Activated CD8-positive, alpha-beta memory T cell treated with anti-CD3 and anti-CD28 coated beads, Interleukin-2, amount 10 ng/mL, durations not matched to agents 7 days and 5 days (primary cell): ENCODE measurements around the gene PEX6. TPM values are rescaled to one million over a fixed set of nuclear protein-coding genes. Genes with fewer than 3 reads are reported as not detected.
A peak's percentile ranks its signal among the peaks of the same experiment; 100 is the strongest.

Experiments used
- ATAC-seq: fragments of 150-1000 bp; cut with Tn5 transposase; one replicate; pipeline ENCODE4 v1.10.0; 2021; ENCODE audit warnings: moderate library complexity
- CTCF ChIA-PET: fragments of 350-600 bp; sonication (Branson Sonifier 250); formaldehyde crosslinking; loops from one replicate; lab custom pipeline; 2021; ENCODE audit warnings: antibody characterized with exemption; lab: Charles Lee
- DNase-seq: peaks from one replicate; pipeline ENCODE4 v3.0.0-alpha.2; 2020
- H3K27ac Mint-ChIP-seq: one replicate; pipeline ENCODE4 v1.8.0; 2021; ENCODE audit warnings: mild to moderate bottlenecking, mixed read lengths
- H3K27me3 Mint-ChIP-seq: one replicate; pipeline ENCODE4 v1.8.0; 2021; ENCODE audit warnings: mixed read lengths
- H3K36me3 Mint-ChIP-seq: one replicate; pipeline ENCODE4 v1.8.0; 2021; ENCODE audit warnings: mild to moderate bottlenecking, mixed read lengths
- H3K4me1 Mint-ChIP-seq: one replicate; pipeline ENCODE4 v1.8.0; 2021; ENCODE audit warnings: mixed read lengths
- H3K4me3 Mint-ChIP-seq: one replicate; pipeline ENCODE4 v1.8.0; 2021; ENCODE audit warnings: mild to moderate bottlenecking, moderate library complexity, mixed read lengths
- H3K9me3 Mint-ChIP-seq: one replicate; pipeline ENCODE4 v1.8.0; 2022; ENCODE audit warnings: low read depth, mixed read lengths
- total RNA-seq, 2 experiments: library from RNA; stranded (reverse); gene quantifications; one replicate each; pipeline ENCODE4 v1.2.3, GENCODE V29; 2021

The PEX6 gene
- total RNA-seq, 2 experiments from 2014 or later, result 24.7 to 26.3 TPM

DNA sequence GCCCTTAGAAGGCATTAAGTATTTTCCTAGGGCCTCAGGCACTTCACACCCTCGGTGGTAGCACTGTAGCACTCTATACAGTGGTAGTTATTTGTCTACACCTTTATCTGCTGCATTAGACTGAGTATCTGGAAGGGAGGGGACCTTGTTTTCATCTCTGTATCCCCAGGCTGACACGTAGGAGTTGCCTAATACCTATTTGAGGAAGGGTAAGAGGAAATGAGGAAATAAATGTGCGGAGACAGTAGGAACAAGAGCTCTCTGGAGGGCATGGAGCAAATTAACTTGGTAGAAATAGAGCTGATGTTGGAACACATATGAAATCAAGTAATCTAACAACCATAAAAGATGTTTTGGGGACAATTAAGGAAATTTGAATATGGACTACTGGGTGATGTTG, 45.8 kb downstream of the PEX6 start:
- Mint-ChIP-seq H3K27ac (no peak overlapping the region), H3K4me3 (no peak overlapping the region), H3K9me3 (no peaks in the 10 kb centered on the region), H3K27me3 (no peaks in the 10 kb centered on the region), H3K4me1 (peaks cover 47% of the 10 kb centered on the region), H3K36me3 (peaks cover 36% of the 10 kb centered on the region)
- CTCF ChIA-PET, result no interaction called here
- DNase-seq (no peak), ATAC-seq (no peak)

DNA sequence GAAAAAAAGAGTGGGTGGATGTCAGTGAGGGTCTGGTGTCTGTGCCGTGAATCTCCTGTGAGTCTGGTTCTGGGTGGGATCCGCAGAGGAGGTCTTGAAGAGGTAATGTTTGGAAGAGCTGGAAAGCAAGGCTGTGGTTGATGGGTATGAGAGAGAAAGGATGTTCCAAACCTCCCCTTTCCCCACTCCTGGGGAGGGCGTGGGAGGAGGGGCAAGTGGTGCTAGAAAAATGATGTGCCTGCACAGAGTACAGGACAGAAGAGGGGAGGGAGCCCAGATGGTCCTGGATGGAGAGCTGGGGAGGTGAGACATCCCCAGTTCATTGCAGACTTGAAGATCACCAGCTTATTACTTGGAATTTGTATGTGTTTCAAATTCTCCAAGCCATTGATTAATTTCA, 46.6 kb downstream of the PEX6 start:
- no peak for ATAC-seq
- Mint-ChIP-seq H3K4me3 (peak overlapping the region; percentile 1), H3K27me3 (no peaks in the 10 kb centered on the region), H3K27ac (peak overlapping the region; percentile 10), H3K36me3 (peaks cover 35% of the 10 kb centered on the region), H3K4me1 (peaks cover 47% of the 10 kb centered on the region), H3K9me3 (no peaks in the 10 kb centered on the region)
- CTCF ChIA-PET, result no interaction called here
- DNase-seq, result no peak

DNA sequence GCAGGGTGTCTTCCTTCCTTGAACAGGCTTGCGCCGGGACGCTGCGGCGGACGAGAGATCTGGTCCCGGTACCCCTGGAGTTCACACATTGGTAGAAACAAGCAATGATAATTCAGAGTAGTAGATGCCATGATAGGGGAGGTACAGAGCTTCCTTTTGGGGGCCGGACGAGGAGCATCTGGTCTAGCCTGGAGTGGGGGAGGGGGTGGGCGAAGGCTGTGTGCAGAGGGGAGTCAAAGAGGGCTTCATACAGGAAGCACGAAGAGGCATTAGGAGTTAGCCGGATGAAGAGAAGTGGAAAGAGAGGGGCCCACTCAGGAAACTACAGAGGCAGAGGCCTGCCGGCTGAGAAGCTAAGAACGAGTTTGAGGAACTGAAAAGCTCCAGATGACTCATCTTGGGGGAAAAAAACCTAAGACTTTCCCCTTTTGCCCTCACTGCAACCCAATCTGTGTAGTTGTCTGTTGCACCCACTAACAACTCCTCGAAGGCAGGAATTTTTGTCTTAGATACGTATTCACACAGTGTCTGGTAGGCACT, 49.1 kb downstream of the PEX6 start:
- peaks cover 43% of the 10 kb centered on the region for H3K4me1 Mint-ChIP-seq
- no peaks in the 10 kb centered on the region for H3K27me3 Mint-ChIP-seq
- H3K27ac Mint-ChIP-seq, result peak overlapping the region; percentile 92
- peak; percentile 35 for ATAC-seq
- CTCF ChIA-PET, result interaction anchor here (0.7 to 3.7 kb wide), 16 partner anchors 12 to 1009 kb away, joined by 3 to 22 read pairs (median 4); partner anchors contain the start of genes BYSL, CUL7, DNPH1 and KLHDC3
- H3K36me3 Mint-ChIP-seq, result peaks cover 20% of the 10 kb centered on the region
- peak; percentile 83 for DNase-seq
- peak overlapping the region; percentile 93 for H3K4me3 Mint-ChIP-seq
- no peaks in the 10 kb centered on the region for H3K9me3 Mint-ChIP-seq

DNA sequence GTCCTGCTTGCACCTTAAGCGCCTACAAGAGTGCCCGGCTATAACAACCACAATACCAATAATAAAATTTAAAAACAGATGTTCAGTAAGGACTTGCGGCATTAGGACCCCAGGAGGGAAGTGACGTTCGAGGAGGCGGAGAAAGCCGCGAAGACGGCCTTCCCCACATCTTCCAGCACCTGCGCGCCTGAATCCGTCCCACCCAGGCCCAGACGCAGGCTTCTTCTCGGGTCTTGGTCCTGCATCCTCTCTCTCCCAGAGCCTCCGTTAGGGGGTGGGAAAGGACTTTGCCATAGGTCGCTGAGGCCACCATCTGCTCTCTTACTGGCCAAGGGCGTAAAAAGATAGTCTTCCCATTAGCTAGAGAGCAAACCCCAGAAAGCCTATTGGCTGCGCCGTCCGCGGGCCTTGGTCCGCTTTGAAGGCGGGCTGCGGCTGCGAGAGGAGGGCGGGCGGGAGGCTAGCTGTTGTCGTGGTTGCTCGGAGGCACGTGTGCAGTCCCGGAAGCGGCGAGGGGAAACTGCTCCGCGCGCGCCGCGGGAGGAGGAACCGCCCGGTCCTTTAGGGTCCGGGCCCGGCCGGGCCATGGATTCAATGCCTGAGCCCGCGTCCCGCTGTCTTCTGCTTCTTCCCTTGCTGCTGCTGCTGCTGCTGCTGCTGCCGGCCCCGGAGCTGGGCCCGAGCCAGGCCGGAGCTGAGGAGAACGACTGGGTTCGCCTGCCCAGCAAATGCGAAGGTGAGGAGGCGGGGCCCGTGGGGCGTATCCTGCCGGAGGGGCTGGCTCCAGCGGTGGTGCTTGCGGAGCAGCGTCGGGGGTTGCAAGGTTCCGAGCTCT, 49.8 kb downstream of the PEX6 start, which contains the start of gene CNPY3:
Gene CNPY3, plus strand, starts transcription at position 495 of the 835 bp plus-strand sequence. Its CDS starts 91 bp downstream, at position 586.
- H3K9me3 Mint-ChIP-seq, result no peaks in the 10 kb centered on the region
- peak within 1 kb of the TSS; percentile 92 for H3K27ac Mint-ChIP-seq
- DNase-seq (peak; percentile 99), ATAC-seq (peak; percentile 86)
- peaks cover 38% of the 10 kb centered on the region for H3K4me1 Mint-ChIP-seq
- CTCF ChIA-PET, result interaction anchor here (0.6 to 3.7 kb wide), 19 partner anchors 11 to 1008 kb away, joined by 3 to 22 read pairs (median 3); partner anchors contain the start of genes BYSL, CRIP3, CUL7 and DNPH1
- H3K36me3 Mint-ChIP-seq, result peaks cover 16% of the 10 kb centered on the region
- H3K27me3 Mint-ChIP-seq, result no peaks in the 10 kb centered on the region
- H3K4me3 Mint-ChIP-seq, result peak within 1 kb of the TSS; percentile 93

DNA sequence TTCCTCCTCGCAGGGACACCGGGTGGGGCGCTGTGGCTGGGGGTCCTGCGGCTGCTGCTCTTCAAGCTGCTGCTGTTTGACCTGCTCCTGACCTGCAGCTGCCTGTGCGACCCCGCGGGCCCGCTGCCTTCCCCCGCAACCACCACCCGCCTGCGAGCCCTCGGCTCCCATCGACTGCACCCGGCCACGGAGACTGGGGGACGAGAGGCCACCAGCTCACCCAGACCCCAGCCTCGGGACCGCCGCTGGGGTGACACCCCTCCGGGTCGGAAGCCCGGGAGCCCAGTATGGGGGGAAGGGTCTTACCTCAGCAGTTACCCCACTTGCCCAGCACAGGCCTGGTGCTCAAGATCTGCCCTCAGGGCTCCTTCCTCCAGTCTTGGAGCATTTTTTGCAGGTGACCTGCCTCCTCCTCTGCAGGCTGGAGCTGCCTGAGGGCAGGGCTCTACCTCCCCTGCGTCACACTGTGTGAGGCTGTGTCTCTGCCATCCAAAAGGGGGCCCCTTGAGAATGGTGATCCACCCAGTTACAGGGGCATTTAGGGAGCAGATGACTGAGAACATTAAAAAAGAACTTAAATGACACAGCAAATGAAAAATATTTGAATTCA, 53.6 kb downstream of the PEX6 start:
- H3K27ac Mint-ChIP-seq, result no peak overlapping the region
- peaks cover 9% of the 10 kb centered on the region for H3K4me1 Mint-ChIP-seq
- H3K27me3 Mint-ChIP-seq, result no peaks in the 10 kb centered on the region
- ATAC-seq (no peak), DNase-seq (no peak)
- H3K9me3 Mint-ChIP-seq, result no peaks in the 10 kb centered on the region
- CTCF ChIA-PET, result interaction anchor here (0.7 kb wide), 1 partner anchor 134 kb away, joined by 3 read pairs; the partner anchor contains the start of genes KLC4 and MRPL2
- H3K4me3 Mint-ChIP-seq, result no peak overlapping the region
- peaks cover 3% of the 10 kb centered on the region for H3K36me3 Mint-ChIP-seq

DNA sequence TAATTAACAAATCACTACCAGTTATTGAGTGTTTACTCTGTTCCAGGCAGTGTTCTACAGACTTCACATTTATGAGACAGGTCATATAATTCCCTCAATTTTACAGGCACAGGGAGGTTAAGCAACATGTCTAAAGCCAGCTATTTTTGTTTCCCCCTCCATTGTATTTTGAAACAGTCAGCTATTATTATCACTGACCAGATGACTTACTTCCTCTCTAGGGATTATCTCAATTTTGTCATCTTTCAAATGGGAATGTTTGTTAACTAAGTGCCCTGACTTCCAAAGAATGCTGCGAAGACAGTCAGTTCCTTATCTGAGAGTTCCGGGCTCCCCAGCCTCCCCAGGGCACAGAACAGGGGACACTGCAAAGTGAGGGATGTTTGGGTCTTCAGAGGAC, 55.3 kb downstream of the PEX6 start:
- ATAC-seq, result no peak
- CTCF ChIA-PET, result no interaction called here
- no peak for DNase-seq
- Mint-ChIP-seq H3K36me3 (no peaks in the 10 kb centered on the region), H3K9me3 (no peaks in the 10 kb centered on the region), H3K4me1 (peaks cover 5% of the 10 kb centered on the region), H3K4me3 (no peak overlapping the region), H3K27ac (no peak overlapping the region), H3K27me3 (no peaks in the 10 kb centered on the region)

DNA sequence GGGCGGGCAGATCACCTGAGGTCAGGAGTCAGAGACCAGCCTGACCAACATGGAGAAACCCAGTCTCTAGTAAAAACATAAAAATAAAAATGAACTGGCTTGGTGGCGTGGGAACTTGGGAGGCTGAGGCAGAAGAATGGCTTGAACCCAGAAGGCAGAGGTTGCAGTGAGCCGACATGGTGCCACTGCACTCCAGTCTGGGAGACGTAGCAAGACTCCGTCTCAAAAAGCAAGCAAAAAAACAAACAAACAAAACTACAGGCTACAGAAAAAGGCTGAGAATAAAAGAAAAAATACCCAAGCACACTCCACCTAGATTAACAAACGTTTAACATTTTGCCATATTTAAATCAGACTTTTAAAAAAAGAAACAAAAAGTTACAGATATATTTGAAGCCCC, 57.2 kb downstream of the PEX6 start:
- DNase-seq (no peak), ATAC-seq (no peak)
- CTCF ChIA-PET, result no interaction called here
- Mint-ChIP-seq H3K9me3 (no peaks in the 10 kb centered on the region), H3K4me1 (no peaks in the 10 kb centered on the region), H3K27me3 (no peaks in the 10 kb centered on the region), H3K27ac (no peak overlapping the region), H3K36me3 (no peaks in the 10 kb centered on the region), H3K4me3 (no peak overlapping the region)

DNA sequence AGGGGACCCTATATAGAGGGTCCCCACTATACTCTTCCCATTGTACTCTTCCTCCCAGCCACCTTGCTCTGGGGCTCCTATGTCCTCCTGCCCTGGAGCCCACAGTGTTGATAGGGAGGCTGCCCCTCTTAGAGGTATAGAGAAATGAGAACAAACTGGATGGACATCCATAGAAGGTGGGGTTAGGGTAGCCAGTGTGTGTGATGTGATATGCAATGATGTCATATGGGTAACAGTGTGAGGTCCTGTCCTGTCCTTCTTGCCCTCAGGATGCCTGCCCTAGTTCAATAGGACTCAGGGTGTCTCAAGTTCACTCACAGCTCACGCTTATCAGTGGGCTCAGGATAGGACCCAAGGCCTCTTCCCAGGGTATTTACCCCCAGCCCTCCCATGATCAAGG, 62.7 kb downstream of the PEX6 start:
- no peak for ATAC-seq
- H3K4me3 Mint-ChIP-seq, result no peak overlapping the region
- CTCF ChIA-PET, result interaction anchor here (1.5 to 5.0 kb wide), 2 partner anchors 10 to 15 kb away, joined by 3 to 22 read pairs; no protein-coding TSS in a partner anchor

DNA sequence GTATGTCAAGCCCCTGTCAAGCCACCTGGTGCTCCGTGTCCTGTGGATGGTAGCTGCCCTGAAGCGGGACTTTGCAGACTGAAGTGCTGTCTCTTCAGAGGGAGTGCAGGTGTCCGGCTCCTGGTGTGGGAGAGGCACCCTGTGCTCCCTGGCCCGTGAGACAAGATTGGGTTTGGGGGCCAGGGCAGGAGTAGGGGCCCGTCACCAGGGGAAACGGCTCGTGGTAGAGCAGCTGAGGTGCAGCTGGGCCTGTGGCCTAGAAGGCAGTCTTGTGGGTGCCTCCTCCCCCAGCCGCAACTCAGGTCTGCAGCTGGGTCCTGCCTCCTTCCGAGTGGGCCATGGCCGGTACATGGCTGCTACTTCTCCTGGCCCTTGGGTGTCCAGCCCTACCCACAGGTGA, 63.2 kb downstream of the PEX6 start, which contains the start of gene PTCRA:
Gene PTCRA, plus strand, starts transcription at position 322 of the 400 bp plus-strand sequence. Its CDS starts 17 bp downstream, at position 339.
- no peak for DNase-seq
- Mint-ChIP-seq H3K4me3 (no peak within 1 kb of the TSS), H3K9me3 (no peaks in the 10 kb centered on the region), H3K27ac (no peak within 1 kb of the TSS), H3K4me1 (peaks cover 7% of the 10 kb centered on the region), H3K36me3 (no peaks in the 10 kb centered on the region), H3K27me3 (peaks cover 14% of the 10 kb centered on the region)
- CTCF ChIA-PET, result interaction anchor here (1.5 to 5.0 kb wide), 2 partner anchors 10 to 15 kb away, joined by 3 to 22 read pairs; no protein-coding TSS in a partner anchor
- ATAC-seq, result no peak

More for the DNA sequence above, 62.7 kb downstream of the PEX6 start:
- Mint-ChIP-seq H3K4me1 (peaks cover 5% of the 10 kb centered on the region), H3K36me3 (no peaks in the 10 kb centered on the region), H3K27ac (no peak overlapping the region), H3K27me3 (peaks cover 11% of the 10 kb centered on the region), H3K9me3 (no peaks in the 10 kb centered on the region)
- DNase-seq, result no peak

DNA sequence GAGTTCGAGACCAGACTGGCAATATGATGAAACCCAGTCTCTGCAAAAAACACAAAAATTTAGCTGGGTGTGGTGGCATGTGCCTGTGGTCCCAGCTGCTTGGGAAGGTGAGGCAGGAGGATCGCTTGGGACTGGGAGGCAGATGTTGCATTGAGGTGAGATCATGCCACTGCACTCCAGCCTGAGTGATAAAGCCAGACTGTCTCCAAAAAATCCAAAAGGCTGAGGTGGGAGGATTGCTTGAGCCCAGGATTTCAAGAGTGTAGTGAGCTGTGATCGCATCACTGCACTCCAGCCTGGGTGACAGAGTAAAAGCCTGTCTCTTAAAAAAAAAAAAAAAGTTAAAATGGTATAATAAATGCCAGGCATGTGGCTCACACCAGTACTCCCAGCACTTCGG, 64.4 kb downstream of the PEX6 start:
- H3K4me3 Mint-ChIP-seq, result no peak overlapping the region
- H3K27ac Mint-ChIP-seq, result no peak overlapping the region
- H3K36me3 Mint-ChIP-seq, result no peaks in the 10 kb centered on the region
- ATAC-seq (no peak), DNase-seq (no peak)
- CTCF ChIA-PET, result interaction anchor here (0.9 to 5.0 kb wide), 4 partner anchors 11 to 233 kb away, joined by 3 to 22 read pairs (median 3); no protein-coding TSS in a partner anchor
- peaks cover 14% of the 10 kb centered on the region for H3K27me3 Mint-ChIP-seq
- no peaks in the 10 kb centered on the region for H3K9me3 Mint-ChIP-seq
- peaks cover 7% of the 10 kb centered on the region for H3K4me1 Mint-ChIP-seq

Other genes starting within 250 kb of the PEX6 start
- gene TBCC, start 233.1 kb downstream of the PEX6 start, total RNA-seq, result 10 to 100 TPM; 29.8 to 35.5 TPM
- gene BICRAL, start 197.1 kb downstream of the PEX6 start, total RNA-seq, result 10 to 100 TPM; 22.9 to 24.3 TPM
- 100 to 1,000 TPM in 1 of 2 experiments, 10 to 100 TPM in 1; 73.5 to 105 TPM for gene RPL7L1, start 99.6 kb downstream of the PEX6 start, total RNA-seq
- gene PTCRA, start 63.1 kb downstream of the PEX6 start, total RNA-seq, result not detected
- 10 to 100 TPM; 44.1 to 56.4 TPM for gene CNPY3, start 49.7 kb downstream of the PEX6 start, total RNA-seq
- under 1 TPM; 0.26 to 0.70 TPM for gene GNMT, start 18.4 kb downstream of the PEX6 start, total RNA-seq
- 10 to 100 TPM; 53.0 to 58.4 TPM for gene PPP2R5D, start 5.4 kb upstream of the PEX6 start, total RNA-seq
- 10 to 100 TPM; 61.8 to 75.2 TPM for gene MEA1, start 34.8 kb upstream of the PEX6 start, total RNA-seq
- gene KLHDC3, start 35.1 kb upstream of the PEX6 start, total RNA-seq, result 10 to 100 TPM; 62.6 to 75.1 TPM
- 10 to 100 TPM; 60.9 to 71.8 TPM for gene RRP36, start 42.4 kb upstream of the PEX6 start, total RNA-seq
- gene CUL7, start 74.7 kb upstream of the PEX6 start, total RNA-seq, result 10 to 100 TPM; 10.4 to 12.0 TPM
- gene MRPL2, start 80.3 kb upstream of the PEX6 start, total RNA-seq, result 10 to 100 TPM; 64.2 to 71.0 TPM
- gene KLC4, start 80.5 kb upstream of the PEX6 start, total RNA-seq, result 10 to 100 TPM; 15.1 to 16.4 TPM
- gene PTK7, start 97.1 kb upstream of the PEX6 start, total RNA-seq, result under 1 TPM; 0.33 to 0.85 TPM
- 10 to 100 TPM; 45.0 to 53.2 TPM for gene SRF, start 192.1 kb upstream of the PEX6 start, total RNA-seq
- gene CUL9, start 203.0 kb upstream of the PEX6 start, total RNA-seq, result 10 to 100 TPM; 49.9 to 71.3 TPM